ENCODE data around the gene PRRG4.
A peak's percentile ranks its signal among the peaks of the same experiment; 100 is the strongest.
"Not testable (repeated sequence)": the region's sequence is repeated elsewhere in the genome, so short reads cannot be mapped to it uniquely, and the experiment has no call there.

Gene PRRG4

GRCh38 chr11:32887707-32888383 is 58.1 kb downstream of the PRRG4 start:
- DNase-seq, result not testable (repeated sequence)

DNA sequence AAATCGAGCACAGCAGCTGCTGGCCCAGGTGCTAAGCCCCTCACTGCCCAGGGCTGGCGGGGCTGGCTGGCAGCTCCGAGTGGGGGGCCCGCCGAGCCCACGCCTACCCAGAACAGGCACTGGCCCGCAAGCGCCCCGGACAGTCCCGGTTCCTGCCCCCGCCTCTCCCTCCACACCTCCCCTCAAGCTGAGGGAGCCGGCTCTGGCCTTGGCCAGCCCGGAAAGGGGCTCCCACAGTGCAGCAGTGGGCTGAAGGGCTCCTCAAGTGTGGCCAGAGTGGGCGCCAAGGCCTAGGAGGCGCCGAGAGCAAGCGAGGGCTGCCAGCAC is 58.6 kb downstream of the PRRG4 start:
- DNase-seq, result not testable (repeated sequence)

DNA sequence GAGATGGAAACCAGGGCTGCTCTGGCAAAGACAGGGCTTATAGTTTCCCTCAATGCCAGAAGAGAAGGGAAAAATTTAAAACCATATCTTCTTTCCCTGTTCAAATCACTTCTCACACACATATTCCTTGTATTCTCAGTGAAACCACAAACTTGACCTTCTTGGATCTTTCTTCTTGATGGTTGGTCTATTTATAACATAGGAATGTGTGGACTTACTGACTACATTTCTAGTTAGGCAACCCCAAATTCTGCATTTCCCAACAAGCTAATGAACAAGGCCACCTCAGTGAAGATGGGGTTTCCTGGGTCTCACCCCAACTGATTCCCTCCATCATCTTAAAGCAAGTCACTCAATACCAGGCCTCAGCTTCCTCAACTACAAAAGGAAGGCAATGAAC is 59.1 kb downstream of the PRRG4 start:
- no peak for DNase-seq

GRCh38 chr11:32890843-32891656 is 61.3 kb downstream of the PRRG4 start:
- no peak for DNase-seq

DNA sequence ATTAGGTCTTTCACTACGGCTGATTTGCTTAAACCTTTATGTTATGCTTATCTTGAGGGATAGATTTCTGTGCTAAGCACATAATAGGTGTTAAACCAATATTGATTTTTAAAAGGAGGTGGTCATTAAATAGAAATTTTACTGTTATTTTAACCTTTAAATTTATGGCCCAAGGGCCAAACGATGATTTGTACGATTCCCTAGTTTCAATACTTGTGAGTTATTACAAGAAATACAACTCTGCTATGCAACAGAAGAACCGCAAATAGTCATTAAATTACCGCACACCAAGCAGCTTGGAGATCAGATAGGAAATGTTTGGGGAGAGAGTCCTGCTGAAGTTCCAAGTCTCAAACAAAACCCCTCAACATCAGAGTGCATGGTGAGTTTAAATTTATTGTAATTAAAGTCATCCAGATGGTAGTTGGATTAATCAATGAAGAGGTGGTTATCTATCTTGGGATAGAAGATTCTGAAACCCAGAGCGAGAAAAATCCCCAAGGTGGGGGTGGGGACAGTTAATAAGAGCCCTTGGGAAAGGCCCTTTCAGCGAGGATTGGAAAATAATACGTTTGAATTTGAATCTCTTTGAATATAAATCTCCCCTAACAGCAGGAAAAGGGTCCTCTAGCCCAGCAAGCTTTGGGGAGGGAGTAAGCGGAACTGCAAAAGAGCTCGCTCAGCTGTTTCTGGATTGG is 62.1 kb downstream of the PRRG4 start:
- no peak for DNase-seq

GRCh38 chr11:32892355-32893092 is 62.8 kb downstream of the PRRG4 start, which contains the start of gene QSER1:
Gene QSER1, plus strand, starts transcription at chr11:32892811. Its CDS starts 315 bp downstream, at chr11:32893126.
- peak; percentile 77 for DNase-seq

DNA sequence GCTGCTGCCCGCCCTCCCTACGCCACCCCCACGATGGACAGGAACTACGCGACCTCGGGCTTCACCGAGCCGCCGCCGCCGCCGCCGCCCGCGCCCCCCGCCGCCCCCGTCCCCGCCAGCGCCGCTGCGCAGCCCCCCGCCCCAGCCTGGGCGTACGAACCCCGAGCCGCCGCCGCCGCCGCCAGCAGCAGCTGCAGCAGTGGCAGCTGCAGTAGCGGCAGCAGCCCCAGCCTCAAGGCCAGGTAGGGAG is 63.3 kb downstream of the PRRG4 start:
- peak; percentile 61 for DNase-seq

GRCh38 chr11:32893343-32894148 is 63.8 kb downstream of the PRRG4 start:
- DNase-seq, result no peak

DNA sequence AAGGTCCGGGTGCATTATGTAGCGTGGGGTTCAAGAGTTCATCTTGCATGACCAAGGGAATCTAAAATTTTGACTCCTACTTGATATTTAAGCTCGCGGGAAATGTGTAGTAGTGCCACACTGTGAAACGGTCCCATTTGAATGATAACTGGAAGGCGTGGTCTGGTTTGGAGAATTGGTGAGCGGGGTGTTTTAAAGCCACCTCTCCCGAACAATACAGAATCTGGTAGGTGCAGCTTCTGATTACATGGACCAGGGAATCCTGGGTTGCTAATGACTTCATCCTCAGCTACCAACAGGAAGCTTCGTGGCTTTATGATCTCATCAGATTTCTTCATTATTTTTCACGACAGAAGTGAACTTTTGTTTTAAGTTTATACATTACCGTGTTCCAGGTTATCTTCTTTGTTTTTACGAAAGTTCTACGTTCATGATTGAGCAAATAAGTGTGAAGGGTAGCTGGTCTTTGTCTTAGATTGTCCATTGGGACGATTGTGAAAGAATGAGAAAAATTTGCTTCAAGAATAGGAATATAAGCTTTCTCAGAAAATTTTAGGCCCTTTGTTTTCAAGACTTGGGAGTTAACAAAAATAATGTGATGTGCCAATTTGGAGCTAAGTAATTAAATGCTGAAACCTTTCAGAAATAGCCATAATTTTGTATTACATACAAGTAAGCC is 64.6 kb downstream of the PRRG4 start:
- no peak for DNase-seq

DNA sequence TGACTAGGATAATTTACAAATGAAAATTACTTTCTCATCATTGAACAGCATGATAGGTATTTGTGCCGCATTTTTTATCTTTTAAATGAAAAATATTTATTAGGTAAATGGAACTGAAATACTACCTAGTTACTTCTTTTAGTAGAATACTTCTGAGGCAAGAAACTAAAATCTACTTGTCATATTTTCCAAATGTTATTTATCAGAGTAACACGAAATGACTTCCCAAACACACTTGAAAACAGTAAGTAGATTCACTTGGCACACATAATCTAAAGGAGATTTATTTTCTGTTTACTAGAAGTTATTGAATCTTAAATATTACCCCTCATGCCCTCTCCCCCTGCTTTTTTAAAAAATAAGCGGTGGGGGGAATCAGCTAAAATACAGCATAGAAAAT is 65.2 kb downstream of the PRRG4 start:
- no peak for DNase-seq

GRCh38 chr11:32895471-32895870 is 65.7 kb downstream of the PRRG4 start:
- DNase-seq, result no peak

- DNase-seq, result no peak
Observed at GRCh38 chr11:32897103-32897502, 67.4 kb downstream of the PRRG4 start.

- no peak for DNase-seq
Observed at GRCh38 chr11:32899438-32899837, 69.7 kb downstream of the PRRG4 start.

DNA sequence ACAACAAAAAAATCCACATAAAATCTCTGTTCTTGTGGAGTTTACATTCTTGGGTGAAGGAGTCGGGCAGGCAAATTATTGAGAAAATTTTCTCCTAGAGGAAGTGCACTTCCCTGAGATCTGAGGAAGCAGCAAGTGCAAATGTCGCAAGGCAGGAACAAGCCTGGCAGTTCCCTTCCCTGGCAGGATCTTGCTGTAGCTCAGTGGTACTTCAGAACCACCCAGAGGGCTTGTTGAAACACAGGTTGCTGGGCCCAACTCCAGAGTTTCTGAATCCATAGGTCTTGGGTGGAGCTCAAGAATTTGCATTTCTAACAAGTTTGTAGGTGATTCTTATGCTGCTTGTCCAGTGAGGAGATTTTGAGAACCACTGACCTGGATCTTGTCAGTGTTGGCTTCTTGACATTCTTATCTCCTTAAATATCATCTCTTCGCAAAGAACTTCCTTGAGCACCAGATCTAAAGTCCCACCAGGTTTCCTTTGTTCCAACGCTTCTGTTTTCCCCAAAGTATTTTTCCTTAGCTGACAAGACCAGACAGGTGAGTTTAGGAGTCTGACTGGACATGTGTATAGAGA is 72.5 kb downstream of the PRRG4 start:
- no peak for DNase-seq

DNA sequence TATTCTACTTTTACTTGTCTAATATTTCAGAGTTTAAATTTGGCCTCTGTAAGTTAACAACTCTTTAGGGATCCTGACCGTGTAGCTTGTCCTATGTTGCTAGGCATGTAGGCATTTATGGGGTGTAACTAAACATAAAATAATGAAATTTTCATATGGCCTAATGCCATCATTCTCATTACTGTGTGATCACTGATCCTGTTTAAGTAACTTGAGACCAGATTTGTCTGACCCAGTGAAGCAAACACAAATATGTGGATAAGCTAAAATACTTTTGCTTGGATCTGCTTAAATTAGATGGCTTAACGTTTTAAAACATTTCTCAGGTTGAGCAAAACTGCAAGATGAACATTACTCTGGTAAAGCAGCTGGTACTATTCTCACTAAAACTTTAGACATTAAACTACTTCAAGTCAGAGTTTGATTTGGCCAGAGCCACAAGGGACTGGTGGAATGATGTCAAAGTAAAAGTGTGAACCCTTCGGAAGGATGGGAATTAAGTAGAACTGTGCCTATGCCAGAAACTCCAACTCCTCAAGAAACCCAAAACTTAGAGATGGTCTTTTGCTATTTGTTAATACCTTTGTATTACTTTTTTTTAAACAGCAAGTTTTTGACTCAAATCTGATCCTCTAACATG is 75.4 kb downstream of the PRRG4 start:
- no peak for DNase-seq

Measured in activated naive CD4-positive, alpha-beta T cell treated with anti-CD3 and anti-CD28 coated beads, Interleukin-2, amount 50 U/mL, for 16 hours (primary cell).